Endothelial cell of umbilical vein (primary cell): ENCODE data around the gene CHST11. TPM values are rescaled to one million over a fixed set of nuclear protein-coding genes. Genes with fewer than 3 reads are reported as not detected.

Source experiments
- BruUV-seq: library from RNA; stranded (reverse); fragments of 400-500 nt; replicated peaks from 2 replicates; lab custom pipeline; 2021; lab: Mats Ljungman, UMichigan
- CTCF ChIA-PET: fragments of 300-600, 350-600 bp; sonication (Branson Sonifier 250); formaldehyde crosslinking; loops from one replicate; lab custom pipeline; 2021; ENCODE audit warnings: antibody characterized with exemption, inconsistent platforms; lab: Charles Lee
- POLR2A ChIA-PET: fragments of 300-600, 350-600 bp; sonication (Branson Sonifier 250); formaldehyde crosslinking; loops from one replicate; lab custom pipeline; 2021; ENCODE audit warnings: antibody characterized with exemption, inconsistent platforms; lab: Charles Lee
- DNase-seq: peaks from one replicate; pipeline ENCODE4 v3.0.0-alpha.2; 2011; ENCODE audit warnings: low read depth, low spot score
- FAIRE-seq: peaks from 2 replicates; lab custom pipeline; 2011; peaks lifted over from hg19 to GRCh38; lab: Jason Lieb, UNC
- H2AFZ ChIP-seq: 2 replicates; pipeline ENCODE4 v1.6.0; 2012; ENCODE audit warnings: low read depth, low read length, control low read depth, inconsistent platforms
- H3K27ac ChIP-seq: 2 replicates; pipeline ENCODE4 v1.5.1; 2011; ENCODE audit warnings: low read depth, mild to moderate bottlenecking, control low read depth, low read length, moderate library complexity; ENCODE audit not compliant: insufficient read depth
- H3K27me3 ChIP-seq, 2 experiments: 2 replicates each; pipeline versions ENCODE4 v1.6.0 to v1.6.1; 2011; ENCODE audit warnings: low read length in 2 of 2, mixed read lengths in 1 of 2; ENCODE audit not compliant: control insufficient read depth in 2 of 2, insufficient read depth in 2 of 2
- H3K36me3 ChIP-seq, 2 experiments: 2 replicates in 1 of 2; 3 replicates in 1 of 2; pipeline ENCODE4 v1.5.1; 2011; ENCODE audit warnings: low read length in 2 of 2, mild to moderate bottlenecking in 1 of 2, moderate library complexity in 1 of 2; ENCODE audit not compliant: control insufficient read depth in 2 of 2, insufficient read depth in 2 of 2; ENCODE audit errors: extremely low read depth in 1 of 2
- H3K4me1 ChIP-seq: 3 replicates; pipeline ENCODE4 v1.5.1; 2011; ENCODE audit warnings: mild to moderate bottlenecking, low read length; ENCODE audit not compliant: control insufficient read depth, insufficient read depth; ENCODE audit errors: extremely low read depth
- H3K4me2 ChIP-seq: 2 replicates; pipeline ENCODE4 v1.6.1; 2011; ENCODE audit warnings: low read length, control low read depth, mixed read lengths; ENCODE audit not compliant: insufficient read depth
- H3K4me3 ChIP-seq, 3 experiments: fragments of 200-600 bp in 1 of 3; sonication (generic), shearing (Covaris generic) in 1 of 3; replicated peaks in 1 of 3; 2 replicates each; pipeline ENCODE4 v1.5.1; 2011 to 2016; ENCODE audit warnings: control low read depth in 3 of 3, low read length in 3 of 3, mild to moderate bottlenecking in 2 of 3, inconsistent platforms in 1 of 3, low read depth in 1 of 3, moderate library complexity in 1 of 3; ENCODE audit not compliant: insufficient read depth in 1 of 3
- H3K79me2 ChIP-seq: 2 replicates; pipeline ENCODE4 v1.6.0; 2012; ENCODE audit warnings: low read length, inconsistent platforms; ENCODE audit not compliant: control insufficient read depth, insufficient read depth
- H3K9ac ChIP-seq: replicated peaks from 2 replicates; pipeline ENCODE3; 2011; ENCODE audit warnings: low read length, control low read depth; ENCODE audit not compliant: insufficient read depth; ENCODE audit errors: extremely low read depth
- H3K9me1 ChIP-seq: replicated peaks from 3 replicates; pipeline ENCODE4 v1.6.0; 2011; ENCODE audit warnings: mild to moderate bottlenecking, low read length; ENCODE audit not compliant: control insufficient read depth, insufficient read depth; ENCODE audit errors: extremely low read depth
- H3K9me3 ChIP-seq: replicated peaks from 2 replicates; pipeline ENCODE4 v1.5.1; 2012; ENCODE audit warnings: low read length, inconsistent platforms; ENCODE audit not compliant: control insufficient read depth, insufficient read depth
- H4K20me1 ChIP-seq: replicated peaks from 2 replicates; pipeline ENCODE3; 2011; ENCODE audit warnings: mild to moderate bottlenecking, low read length; ENCODE audit not compliant: control insufficient read depth, insufficient read depth; ENCODE audit errors: extremely low read depth
- CTCF ChIP-seq, 2 donors: IDR thresholded peaks; 1 replicate in 1 of 2; 2 replicates in 1 of 2; pipeline ENCODE4 v1.5.1; 2011; ENCODE audit warnings: low read length in 2 of 2, mild to moderate bottlenecking in 2 of 2, moderate library complexity in 2 of 2, control low read depth in 1 of 2, inconsistent platforms in 1 of 2, low read depth in 1 of 2; ENCODE audit not compliant: insufficient read depth in 1 of 2; ENCODE audit errors: extremely low read depth in 1 of 2
- EZH2 ChIP-seq: IDR thresholded peaks from 2 replicates; pipeline ENCODE4 v1.6.1; 2012; ENCODE audit warnings: borderline replicate concordance, low read depth, mild to moderate bottlenecking, moderate library complexity, low read length, inconsistent platforms; ENCODE audit not compliant: severe bottlenecking
- FOS ChIP-seq: IDR thresholded peaks from 2 replicates; pipeline ENCODE4 v1.6.1; 2011; ENCODE audit warnings: mild to moderate bottlenecking, low read length, moderate library complexity, borderline replicate concordance; ENCODE audit not compliant: insufficient read depth
- GATA2 ChIP-seq: IDR thresholded peaks from 2 replicates; pipeline ENCODE4 v1.7.0; 2011; ENCODE audit warnings: low read depth, mild to moderate bottlenecking, moderate library complexity, mixed read lengths, low read length; ENCODE audit not compliant: insufficient read length, insufficient read depth
- JUN ChIP-seq: IDR thresholded peaks from 2 replicates; pipeline ENCODE4 v1.6.1; 2011; ENCODE audit warnings: borderline replicate concordance, low read depth; ENCODE audit not compliant: insufficient read length, insufficient read depth
- MAX ChIP-seq: IDR thresholded peaks from 2 replicates; pipeline ENCODE4 v1.6.1; 2011; ENCODE audit not compliant: insufficient read depth, insufficient read length
- MYC ChIP-seq: IDR thresholded peaks from one replicate; pipeline ENCODE4 v1.6.1; 2011; ENCODE audit warnings: mild to moderate bottlenecking, low read depth, low read length
- POLR2A ChIP-seq: IDR thresholded peaks from 2 replicates; pipeline ENCODE4 v1.6.1; 2012; ENCODE audit warnings: low read depth, mild to moderate bottlenecking, control low read depth, low read length
- POLR2AphosphoS5 ChIP-seq: IDR thresholded peaks from 2 replicates; pipeline ENCODE4 v1.6.1; 2012; ENCODE audit warnings: low read depth, mild to moderate bottlenecking, control low read depth, low read length, moderate library complexity; ENCODE audit not compliant: insufficient read depth
- dilution Hi-C: fragments of 300-500 bp; cut with MboI; formaldehyde crosslinking; loops from one replicate; pipeline ENCODE4 v1.15.0; 2019; ENCODE audit warnings: low sequenced_read_pairs; ENCODE audit not compliant: extremely low pct_ligation_motif_present
- intact Hi-C: fragments of 100-400 bp; cut with micrococcal nuclease; formaldehyde crosslinking; loops from one replicate; pipeline ENCODE4 v1.10.0; 2022
- polyA plus RNA-seq, 4 experiments: library from polyadenylated mRNA; depleted of rRNA in 3 of 4; stranded (reverse) in 3 of 4; unstranded in 1 of 4; fragments of >200 nt; gene quantifications; 2 replicates each; pipeline versions ENCODE4 v1.2.1 to v1.2.3, GENCODE V29; 2011 to 2012; ENCODE audit warnings: missing spikeins in 1 of 4
- total RNA-seq: library from RNA; stranded (reverse); gene quantifications from 2 replicates; pipeline ENCODE4 v1.2.3, GENCODE V29; 2021

CHST11 gene
- total and polyA plus RNA-seq, 2 donors (not counting 3 experiments of a cell fraction or from before 2014, with no cell fraction given) = 19.7 to 20.9 TPM

- Histone ChIP-seq H3K79me2 (peaks cover 3% of the 10 kb centered on the region), H3K36me3 (no peaks in the 10 kb centered on the region), H3K9me3 (no peaks in the 10 kb centered on the region), H3K4me3 (no peak overlapping the region), H3K4me2 (no peak overlapping the region), H3K9ac (no peak overlapping the region), H2AFZ (no peak overlapping the region), H3K4me1 (peaks cover 7% of the 10 kb centered on the region), H3K27ac (no peak overlapping the region), H3K9me1 (no peaks in the 10 kb centered on the region), H4K20me1 (no peaks in the 10 kb centered on the region), H3K27me3 (no peaks in the 10 kb centered on the region)
- no peak for FAIRE-seq
- BruUV-seq = no TSS peak
- intact Hi-C loops = no loop called here
- no peak for TF ChIP-seq JUN
- TF ChIP-seq POLR2A = no peak
- no peak for TF ChIP-seq FOS
- no peak for TF ChIP-seq MAX
- no peak for TF ChIP-seq CTCF (IDR thresholded peaks at IDR 0.05; ENCODE audit: extremely low read depth in 1 of 2, insufficient read depth in 1 of 2, low read depth in 1 of 2, low read length in 2 of 2)
- TF ChIP-seq POLR2AphosphoS5 = no peak
- no peak for TF ChIP-seq EZH2
- TF ChIP-seq MYC = no peak
- no peak for TF ChIP-seq GATA2
- ChIA-PET CTCF (no interaction called here), POLR2A (no interaction called here)
- no peak for DNase-seq
- dilution Hi-C loops = no loop called here
Measured at GRCh38 chr12:104503191-104503590, 46.4 kb downstream of the CHST11 start.
